Right renal pelvis (tissue), 4 donors: ENCODE data around the gene DOK3. TPM values are rescaled to one million over a fixed set of nuclear protein-coding genes. Genes with fewer than 3 reads are reported as not detected.

Experiments used
- DNase-seq, 4 donors: peaks; one replicate each; pipeline ENCODE4 v3.0.0-alpha.2; 2013; ENCODE audit warnings: low read depth in 4 of 4, low spot score in 3 of 4, missing footprints in 1 of 4
- polyA plus RNA-seq, 4 donors: library from polyadenylated mRNA; unstranded; fragments of 120-200 nt; gene quantifications; one replicate each; pipeline ENCODE4 v1.2.1, GENCODE V29; 2013; ENCODE audit not compliant: insufficient read length in 4 of 4

The DOK3 gene
- polyA plus RNA-seq, 4 donors, result 3.6 to 6.3 (median 4.8) TPM

- DNase-seq, result peak; percentile 95 to 96 (median 96)
Measured at GRCh38 chr5:177516601-177517568, 7.3 kb upstream of the DOK3 start, which contains the start of gene DDX41. TSS of gene DDX41 (minus strand) at chr5:177516961. CDS start at chr5:177516945, 16 bp downstream.

DNA sequence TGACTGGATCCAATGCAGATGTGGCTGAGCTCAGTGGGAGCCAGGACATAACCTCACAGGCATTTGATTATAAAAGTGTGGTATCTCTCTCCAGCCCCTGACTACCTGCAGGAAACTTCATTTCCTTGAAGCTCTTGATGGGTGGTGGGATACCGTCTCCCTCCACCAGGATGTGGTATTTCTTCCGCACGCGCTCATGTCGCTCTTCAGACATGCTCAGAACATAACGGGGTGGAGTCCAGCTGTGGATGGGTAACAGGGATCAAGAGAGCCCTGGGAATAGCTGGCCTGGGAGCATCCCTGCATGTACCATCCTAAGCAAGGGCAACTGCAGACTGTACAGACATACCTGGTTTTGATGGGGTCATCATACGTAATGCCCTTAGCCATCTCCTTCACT lies 6.0 kb upstream of the DOK3 start:
- DNase-seq, result no peak

GRCh38 chr5:177514541-177514940 lies 4.9 kb upstream of the DOK3 start:
- no peak for DNase-seq

- no peak for DNase-seq
Measured at GRCh38 chr5:177513500-177513899, 3.9 kb upstream of the DOK3 start.

- DNase-seq, result no peak
Measured at GRCh38 chr5:177512736-177513380, 3.2 kb upstream of the DOK3 start.

GRCh38 chr5:177511796-177512675 lies 2.4 kb upstream of the DOK3 start:
- DNase-seq, result no peak

- no peak for DNase-seq
Measured at GRCh38 chr5:177511181-177511580, 1.6 kb upstream of the DOK3 start.

GRCh38 chr5:177510567-177511053 lies 984 bp upstream of the DOK3 start:
- DNase-seq, result no peak

GRCh38 chr5:177509991-177510566 lies 453 bp upstream of the DOK3 start:
- no peak for DNase-seq

- DNase-seq, result no peak
Measured at GRCh38 chr5:177508837-177509236, 789 bp downstream of the DOK3 start.

DNA sequence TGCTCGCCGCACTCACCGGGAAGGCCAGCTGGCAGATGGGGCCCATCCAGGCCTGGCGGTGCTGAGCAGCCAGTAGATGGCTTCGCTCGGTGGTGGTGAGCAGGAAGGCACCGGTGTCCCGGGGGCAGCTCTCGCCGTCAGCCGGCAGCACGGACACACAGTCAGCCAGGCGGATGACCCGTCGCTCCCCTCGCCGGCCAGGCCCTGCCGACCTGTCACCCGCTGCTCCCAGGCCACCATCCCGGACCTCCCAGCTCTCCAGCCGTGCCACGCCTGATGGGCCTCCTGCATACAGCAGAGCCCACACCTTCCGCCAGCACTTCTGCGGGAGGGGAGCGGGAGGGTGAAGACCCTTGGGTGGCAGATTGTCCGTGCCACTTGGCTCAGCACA lies 1.4 kb downstream of the DOK3 start:
- no peak for DNase-seq

DNA sequence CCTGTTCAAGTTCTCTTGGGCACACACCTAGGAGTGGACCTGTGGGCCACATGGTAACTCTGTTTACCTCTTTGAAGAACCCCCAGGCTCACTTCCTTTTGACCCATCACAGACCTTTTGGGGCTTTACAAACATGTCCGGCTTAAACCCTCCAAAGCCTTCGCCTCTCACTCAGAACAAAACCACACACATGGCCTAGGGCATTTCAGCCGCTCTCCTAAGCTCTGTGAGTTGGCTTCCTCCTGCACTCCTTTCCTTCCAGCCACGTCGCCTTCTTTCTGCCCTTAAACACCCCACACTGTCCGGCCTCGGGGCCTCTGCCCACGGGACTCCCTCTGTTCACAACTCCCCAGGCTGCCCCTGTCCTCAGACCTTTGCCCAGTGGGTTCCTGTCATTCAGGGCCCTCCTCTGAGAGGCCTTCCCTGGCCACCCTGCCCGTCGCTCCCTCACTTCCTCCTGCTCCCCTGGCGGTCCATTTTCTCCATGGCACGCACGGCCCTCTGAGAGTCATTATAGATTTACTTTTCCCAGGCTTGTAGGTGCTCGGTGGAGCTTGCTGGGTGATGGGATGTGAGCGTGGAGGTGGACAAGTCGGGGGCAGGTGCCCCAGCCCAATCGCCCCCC lies 1.9 kb downstream of the DOK3 start:
- DNase-seq, result no peak

DNA sequence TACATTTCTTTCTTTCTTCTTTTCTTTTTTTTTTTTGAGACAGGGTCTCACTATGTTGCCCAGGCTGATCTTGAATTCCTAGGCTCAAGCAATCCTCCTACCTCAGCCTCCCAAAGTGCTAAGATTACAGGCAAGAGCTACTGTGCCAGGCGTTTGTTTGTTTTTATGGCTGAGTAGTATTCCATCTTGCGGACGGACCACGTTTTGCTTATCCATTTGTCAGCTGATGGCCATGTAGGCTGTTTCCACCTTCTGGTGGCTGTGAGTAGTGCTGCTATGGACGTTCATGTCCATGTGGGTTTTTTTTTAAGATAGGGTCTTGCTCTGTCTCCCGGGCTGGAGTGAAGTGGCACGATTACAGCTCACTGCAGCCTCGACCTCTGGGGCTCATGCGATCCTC lies 2.5 kb downstream of the DOK3 start:
- no peak for DNase-seq

DNA sequence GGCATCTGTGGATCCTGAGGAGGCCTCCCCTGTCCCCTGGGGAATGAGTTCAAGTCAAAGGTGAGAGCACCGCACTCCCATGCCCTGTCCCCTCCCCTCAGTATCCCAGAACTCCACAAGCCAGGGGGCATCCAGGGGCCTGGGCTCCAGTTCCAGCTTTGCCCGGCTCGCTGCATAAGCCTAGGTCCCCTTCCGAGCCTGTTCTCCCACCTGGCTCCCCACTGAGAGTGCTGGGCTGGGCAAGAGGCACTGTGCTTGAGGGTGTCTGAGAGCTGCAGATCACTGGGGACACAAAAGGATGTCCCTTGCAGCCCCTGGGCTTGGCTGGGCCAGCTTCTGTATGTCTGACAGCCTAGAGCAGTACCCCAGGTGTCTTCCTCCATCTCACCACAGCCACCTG lies 4.6 kb downstream of the DOK3 start:
- no peak for DNase-seq

GRCh38 chr5:177504086-177505056 lies 5.3 kb downstream of the DOK3 start:
- DNase-seq, result no peak

DNA sequence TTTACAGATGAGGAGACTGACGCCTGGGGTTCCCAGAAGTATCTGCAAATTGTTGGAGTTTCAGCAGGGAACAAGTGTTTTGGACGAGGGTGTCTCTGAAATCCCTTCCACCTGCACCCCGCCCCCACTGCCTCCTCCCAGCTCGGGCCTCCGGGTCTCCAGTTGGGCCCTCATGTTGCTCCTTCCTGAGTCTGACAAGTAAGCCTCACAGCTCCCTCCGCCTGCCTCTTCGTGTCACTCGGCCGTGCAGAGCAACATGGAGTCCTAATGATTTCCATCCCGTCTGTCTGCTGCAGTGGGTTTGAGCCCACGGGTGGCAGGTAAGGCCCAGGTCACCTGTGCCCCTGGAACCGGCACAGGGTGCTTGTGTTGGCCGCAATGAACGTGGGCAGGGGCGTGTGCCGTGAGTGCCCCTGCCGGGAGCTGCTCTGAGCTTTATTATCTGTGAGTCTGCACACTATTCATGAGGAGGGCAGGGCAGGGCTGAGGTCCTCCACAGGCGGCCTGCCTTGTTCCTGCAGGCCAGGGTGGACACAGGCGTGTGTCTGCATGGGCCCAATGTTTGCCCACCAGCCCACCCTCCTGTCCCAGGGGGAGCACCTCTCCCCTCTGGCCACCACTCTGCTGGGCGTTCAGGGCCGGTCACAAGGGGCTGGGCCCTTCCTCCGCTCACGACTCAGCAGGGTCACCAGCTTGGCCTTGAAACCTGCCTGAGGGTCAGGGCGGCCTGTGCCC lies 6.1 kb downstream of the DOK3 start:
- no peak for DNase-seq

DNA sequence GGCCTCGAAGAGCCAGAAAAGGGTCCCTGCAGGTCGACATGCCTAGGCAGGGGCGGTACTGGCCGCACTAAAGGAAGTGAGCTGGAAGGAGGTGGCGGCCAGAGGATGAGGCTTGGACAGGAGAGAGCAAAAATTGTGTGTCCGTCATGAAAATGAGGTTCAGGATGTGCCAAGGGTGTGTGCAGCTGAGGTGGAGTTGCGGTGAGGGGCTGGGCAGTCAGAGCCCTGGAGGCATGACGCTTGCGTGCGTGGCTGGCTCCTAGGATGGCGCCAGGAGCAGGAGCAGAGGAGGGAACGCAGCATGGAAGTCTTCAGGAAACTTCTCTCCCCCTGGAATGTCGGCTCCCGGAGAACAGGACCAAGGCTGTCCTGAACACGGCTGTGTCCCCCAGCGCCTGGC lies 6.7 kb downstream of the DOK3 start:
- no peak for DNase-seq
